ENCODE measurements around the gene TOMM40L.

Gene TOMM40L

DNA sequence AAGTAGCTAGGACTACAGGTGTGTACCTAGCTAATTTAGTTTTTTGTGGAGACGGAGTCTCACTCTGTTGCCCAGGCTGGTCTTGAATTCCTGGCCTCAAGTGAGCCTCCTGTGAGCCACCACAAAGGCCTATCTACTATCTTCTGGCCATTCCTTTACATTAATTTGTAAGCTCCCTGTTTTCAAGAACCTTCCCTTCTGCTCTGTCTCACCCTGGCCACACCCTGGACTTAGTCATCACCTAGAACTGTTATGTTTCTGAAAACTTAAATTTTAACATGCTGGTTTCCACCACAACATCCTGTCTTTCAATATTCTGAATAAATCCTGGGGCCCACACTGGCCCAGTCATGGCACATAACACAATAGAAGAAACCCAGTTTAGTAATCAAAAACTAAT lies 43.6 kb upstream of the TOMM40L start:
- no peak overlapping the region for H3K27ac ChIP-seq
- no peak for TF ChIP-seq ZFX (IDR thresholded peaks at IDR 0.05; ENCODE audit: borderline replicate concordance)
- TF ChIP-seq, protein P1, sequence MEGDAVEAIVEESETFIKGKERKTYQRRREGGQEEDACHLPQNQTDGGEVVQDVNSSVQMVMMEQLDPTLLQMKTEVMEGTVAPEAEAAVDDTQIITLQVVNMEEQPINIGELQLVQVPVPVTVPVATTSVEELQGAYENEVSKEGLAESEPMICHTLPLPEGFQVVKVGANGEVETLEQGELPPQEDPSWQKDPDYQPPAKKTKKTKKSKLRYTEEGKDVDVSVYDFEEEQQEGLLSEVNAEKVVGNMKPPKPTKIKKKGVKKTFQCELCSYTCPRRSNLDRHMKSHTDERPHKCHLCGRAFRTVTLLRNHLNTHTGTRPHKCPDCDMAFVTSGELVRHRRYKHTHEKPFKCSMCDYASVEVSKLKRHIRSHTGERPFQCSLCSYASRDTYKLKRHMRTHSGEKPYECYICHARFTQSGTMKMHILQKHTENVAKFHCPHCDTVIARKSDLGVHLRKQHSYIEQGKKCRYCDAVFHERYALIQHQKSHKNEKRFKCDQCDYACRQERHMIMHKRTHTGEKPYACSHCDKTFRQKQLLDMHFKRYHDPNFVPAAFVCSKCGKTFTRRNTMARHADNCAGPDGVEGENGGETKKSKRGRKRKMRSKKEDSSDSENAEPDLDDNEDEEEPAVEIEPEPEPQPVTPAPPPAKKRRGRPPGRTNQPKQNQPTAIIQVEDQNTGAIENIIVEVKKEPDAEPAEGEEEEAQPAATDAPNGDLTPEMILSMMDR (IDR thresholded peaks at IDR 0.05), result no peak

DNA sequence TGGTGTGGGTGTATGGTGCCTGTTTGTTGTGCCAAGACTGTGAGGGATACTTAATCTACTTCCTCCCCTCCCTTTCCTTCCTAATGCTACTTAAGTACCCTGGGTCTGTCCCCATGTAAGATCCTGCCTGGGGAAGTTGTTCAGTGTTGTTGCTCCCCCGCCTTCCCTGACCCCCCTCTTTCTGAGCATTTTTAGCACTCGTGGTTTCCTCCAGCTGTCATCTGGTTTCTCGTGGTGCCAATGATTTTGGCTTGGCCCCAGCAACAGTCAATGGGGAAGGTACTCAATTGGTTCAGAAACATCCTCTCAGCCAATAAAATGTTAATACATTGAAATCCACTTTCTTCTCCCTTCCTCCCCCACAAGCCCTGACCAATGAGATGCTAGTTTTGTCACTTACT lies 40.6 kb upstream of the TOMM40L start:
- H3K27ac ChIP-seq, result no peak overlapping the region
- TF ChIP-seq, protein P1 (IDR thresholded peaks at IDR 0.05), result no peak
- no peak for TF ChIP-seq ZFX (IDR thresholded peaks at IDR 0.05; ENCODE audit: borderline replicate concordance)

DNA sequence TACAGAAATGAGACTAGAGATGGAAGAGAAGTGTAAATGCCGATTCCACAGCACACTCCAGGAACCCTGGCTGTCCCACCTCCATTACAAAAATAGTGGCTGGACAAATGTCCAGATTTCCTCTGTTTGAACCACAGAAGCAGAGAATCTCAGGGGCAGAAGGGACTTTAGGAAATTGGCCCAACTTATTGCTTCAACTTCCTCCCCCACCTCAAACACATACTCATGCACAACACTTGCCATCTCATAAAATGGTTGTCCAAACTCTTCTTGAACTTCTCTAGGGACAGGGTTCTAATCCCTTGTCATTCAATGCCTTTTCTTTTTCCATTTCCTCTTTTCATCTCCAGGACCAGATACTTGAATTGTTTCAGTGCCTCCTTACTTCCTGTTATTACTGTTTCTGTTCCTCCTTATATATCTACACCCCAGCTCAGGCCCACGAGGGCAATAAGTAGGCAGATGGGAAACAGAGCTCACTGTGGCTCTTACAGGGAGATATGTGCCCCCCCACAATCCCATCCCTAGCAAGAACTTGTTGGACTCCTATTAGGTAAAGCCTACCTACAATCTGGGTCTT lies 40.0 kb upstream of the TOMM40L start:
- TF ChIP-seq, protein P1 (IDR thresholded peaks at IDR 0.05), result no peak
- TF ChIP-seq ZFX (IDR thresholded peaks at IDR 0.05; ENCODE audit: borderline replicate concordance), result no peak
- no peak overlapping the region for H3K27ac ChIP-seq

DNA sequence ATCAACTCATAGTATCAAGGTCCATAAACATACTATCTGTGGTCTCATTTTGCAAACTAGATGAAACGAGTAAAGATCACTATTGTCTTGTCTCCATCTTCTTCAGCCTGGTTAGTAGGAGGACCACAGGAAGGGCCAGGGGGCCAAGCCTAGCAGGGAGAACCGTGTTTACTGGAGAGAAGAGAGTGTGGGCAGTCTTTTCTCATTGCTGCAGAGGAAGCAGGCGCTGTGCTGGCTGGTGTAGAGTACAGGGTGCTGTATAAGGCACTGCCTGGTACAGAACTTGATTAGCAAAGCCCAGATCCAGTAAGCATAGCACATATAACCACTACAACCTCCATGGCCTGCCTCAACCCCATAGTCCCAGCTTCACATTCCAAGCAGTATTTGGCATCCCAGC lies 38.5 kb upstream of the TOMM40L start:
- no peak overlapping the region for H3K27ac ChIP-seq
- TF ChIP-seq, protein P1 (IDR thresholded peaks at IDR 0.05), result no peak
- TF ChIP-seq ZFX (IDR thresholded peaks at IDR 0.05; ENCODE audit: borderline replicate concordance), result no peak

DNA sequence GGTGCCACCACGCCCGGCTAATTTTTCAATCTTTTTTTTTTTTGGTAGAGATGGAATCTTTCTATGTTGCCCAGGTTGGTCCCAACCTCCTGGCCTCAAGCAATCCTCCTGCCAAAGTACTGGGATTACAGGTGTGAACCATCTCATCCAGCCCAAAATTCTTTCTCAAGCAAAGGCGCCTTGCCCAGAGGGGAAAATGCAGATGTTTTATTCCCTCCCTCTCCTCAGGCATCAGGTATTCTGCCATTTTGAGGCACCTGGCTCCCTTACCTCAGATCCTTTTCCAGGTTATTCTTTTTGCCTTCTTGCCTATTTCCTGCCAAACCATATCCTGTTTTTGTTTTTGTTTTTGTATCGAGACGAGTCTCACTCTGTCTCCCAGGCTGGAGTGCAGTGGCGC lies 37.5 kb upstream of the TOMM40L start:
- TF ChIP-seq, protein P1 (IDR thresholded peaks at IDR 0.05), result no peak
- no peak for TF ChIP-seq ZFX (IDR thresholded peaks at IDR 0.05; ENCODE audit: borderline replicate concordance)

DNA sequence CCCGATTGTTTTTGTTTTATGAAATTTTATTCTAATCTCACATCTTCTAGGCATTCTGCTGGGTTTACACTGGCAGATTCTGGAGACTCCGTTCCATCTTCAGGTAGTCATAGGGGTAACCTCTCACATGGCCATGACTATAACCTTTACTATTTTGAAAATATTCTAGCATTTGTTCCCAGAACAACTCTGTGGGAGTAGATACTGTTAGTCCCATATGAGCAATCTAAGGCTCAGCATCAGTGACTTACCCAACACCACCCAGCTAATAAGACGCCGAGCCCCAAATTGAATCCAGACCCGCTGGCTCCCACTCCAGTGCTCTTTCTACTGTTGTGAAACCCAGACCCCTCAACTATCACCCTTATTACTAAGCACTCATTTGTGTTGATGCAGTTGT lies 36.8 kb upstream of the TOMM40L start:
- TF ChIP-seq ZFX (IDR thresholded peaks at IDR 0.05; ENCODE audit: borderline replicate concordance), result no peak
- TF ChIP-seq, protein P1 (IDR thresholded peaks at IDR 0.05), result no peak
- H3K27ac ChIP-seq, result no peak overlapping the region

More for the DNA sequence above, 37.5 kb upstream of the TOMM40L start:
- H3K27ac ChIP-seq, result no peak overlapping the region

DNA sequence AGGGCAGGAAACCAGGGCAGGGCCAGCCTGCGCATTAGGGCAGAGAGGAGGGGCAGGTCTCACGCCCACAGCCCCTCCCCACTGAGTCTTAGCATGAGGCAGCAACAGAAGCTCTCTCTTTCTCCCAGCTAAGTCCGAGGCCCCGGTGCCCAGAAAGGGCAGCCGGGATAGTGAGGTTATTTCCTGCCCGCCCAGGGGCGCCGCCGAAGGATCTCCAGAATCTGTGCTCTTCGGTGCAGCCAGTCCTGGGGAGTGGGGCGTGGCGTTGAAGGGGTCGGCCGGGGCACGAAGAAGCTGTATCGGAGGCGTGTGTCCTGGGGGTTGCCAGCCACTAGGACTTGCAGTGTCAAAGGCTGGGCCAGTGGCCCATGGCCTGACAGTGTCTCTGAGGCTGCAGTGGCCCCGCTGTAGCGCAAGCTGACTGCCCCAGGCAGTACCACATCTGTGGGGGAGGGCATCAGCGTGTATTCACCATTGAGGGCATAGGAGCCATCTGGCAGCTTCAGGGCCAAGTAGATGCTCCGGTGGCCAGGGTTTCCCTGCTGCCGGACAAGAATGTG lies 34.8 kb upstream of the TOMM40L start:
- H3K27ac ChIP-seq, result no peak overlapping the region
- TF ChIP-seq, protein P1 (IDR thresholded peaks at IDR 0.05), result no peak
- no peak for TF ChIP-seq ZFX (IDR thresholded peaks at IDR 0.05; ENCODE audit: borderline replicate concordance)
